Measurements from ENCODE around the gene SMNDC1. TPM values are rescaled to one million over a fixed set of nuclear protein-coding genes. Genes with fewer than 3 reads are reported as not detected.

The SMNDC1 gene
- total RNA-seq, 1 donor from 2014 or later = 46.7 TPM

GRCh38 chr10:110275128-110275729, 29.5 kb downstream of the SMNDC1 start:
- no peaks in the 10 kb centered on the region for H3K79me2 ChIP-seq (ENCODE audit: insufficient read depth, low read length)
- H3K4me3 ChIP-seq (ENCODE audit: insufficient read depth, low read depth, low read length) = no peak overlapping the region
- no peaks in the 10 kb centered on the region for H3K9me3 ChIP-seq (ENCODE audit: insufficient read depth, low read depth, low read length)
- no peak overlapping the region for H3K27ac Mint-ChIP-seq (ENCODE audit: unreplicated experiment)
- no peak overlapping the region for H3K4me3 Mint-ChIP-seq (ENCODE audit: unreplicated experiment)
- no peak for FAIRE-seq
- no peak overlapping the region for H3K27ac ChIP-seq (ENCODE audit: low read depth, low read length)
- no peak overlapping the region for H3K4me2 ChIP-seq (ENCODE audit: low read length)
- H3K9me3 Mint-ChIP-seq (ENCODE audit: unreplicated experiment) = no peaks in the 10 kb centered on the region
- H3K9ac ChIP-seq (ENCODE audit: low read length) = no peak overlapping the region
- H4K20me1 ChIP-seq (ENCODE audit: insufficient read depth, low read length) = no peaks in the 10 kb centered on the region
- H3K4me1 Mint-ChIP-seq (ENCODE audit: low read depth, unreplicated experiment) = peaks cover 9% of the 10 kb centered on the region
- H3K36me3 ChIP-seq (ENCODE audit: insufficient read depth, low read length) = no peaks in the 10 kb centered on the region
- H3K27me3 ChIP-seq (ENCODE audit: insufficient read depth, low read length) = no peaks in the 10 kb centered on the region
- no peak overlapping the region for H2AFZ ChIP-seq (ENCODE audit: low read depth, low read length)
- no peak for TF ChIP-seq CTCF (IDR thresholded peaks at IDR 0.05; ENCODE audit: insufficient read depth, low read depth, low read length)
- TF ChIP-seq EZH2 (IDR thresholded peaks at IDR 0.05; ENCODE audit: insufficient read depth, low read length) = no peak
- DNase-seq (ENCODE audit: low read depth) = no peak
- H3K4me1 ChIP-seq (ENCODE audit: insufficient read depth, low read length) = peaks cover 3% of the 10 kb centered on the region
- H3K36me3 Mint-ChIP-seq (ENCODE audit: low read depth, unreplicated experiment) = peaks cover 2% of the 10 kb centered on the region
- no peaks in the 10 kb centered on the region for H3K27me3 Mint-ChIP-seq (ENCODE audit: low read depth, unreplicated experiment)

DNA sequence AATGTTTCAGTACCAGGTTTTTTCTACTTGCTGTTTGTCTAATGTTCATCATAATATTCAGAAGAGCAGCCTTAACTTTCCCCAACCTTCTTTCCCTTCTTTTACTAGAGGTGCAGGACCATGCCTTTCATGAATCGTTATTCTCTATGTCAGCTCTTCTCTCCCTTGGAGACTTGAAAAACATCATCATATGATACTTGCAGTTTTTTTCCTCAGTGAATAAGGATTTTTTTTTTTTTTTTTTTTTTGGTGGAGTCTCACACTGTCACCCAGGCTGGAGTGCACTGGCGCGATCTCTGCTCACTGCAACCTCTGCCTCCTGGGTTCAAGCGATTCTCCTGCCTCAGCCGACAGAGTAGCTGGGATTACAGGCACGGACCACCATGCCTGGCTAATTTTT, 30.1 kb downstream of the SMNDC1 start:
- no peaks in the 10 kb centered on the region for H4K20me1 ChIP-seq (ENCODE audit: insufficient read depth, low read length)
- H3K27ac ChIP-seq (ENCODE audit: low read depth, low read length) = no peak overlapping the region
- Mint-ChIP-seq H3K9me3 (ENCODE audit: unreplicated experiment) (no peaks in the 10 kb centered on the region), H3K4me1 (ENCODE audit: low read depth, unreplicated experiment) (peaks cover 13% of the 10 kb centered on the region), H3K4me3 (ENCODE audit: unreplicated experiment) (no peak overlapping the region), H3K36me3 (ENCODE audit: low read depth, unreplicated experiment) (no peaks in the 10 kb centered on the region), H3K27ac (ENCODE audit: unreplicated experiment) (no peak overlapping the region), H3K27me3 (ENCODE audit: low read depth, unreplicated experiment) (no peaks in the 10 kb centered on the region)
- no peaks in the 10 kb centered on the region for H3K79me2 ChIP-seq (ENCODE audit: insufficient read depth, low read length)
- DNase-seq (ENCODE audit: low read depth) (no peak), FAIRE-seq (no peak)
- H3K27me3 ChIP-seq (ENCODE audit: insufficient read depth, low read length) = no peaks in the 10 kb centered on the region
- TF ChIP-seq EZH2 (IDR thresholded peaks at IDR 0.05; ENCODE audit: insufficient read depth, low read length) (no peak), CTCF (IDR thresholded peaks at IDR 0.05; ENCODE audit: insufficient read depth, low read depth, low read length) (no peak)
- H3K9me3 ChIP-seq (ENCODE audit: insufficient read depth, low read depth, low read length) = no peaks in the 10 kb centered on the region
- no peak overlapping the region for H2AFZ ChIP-seq (ENCODE audit: low read depth, low read length)
- no peak overlapping the region for H3K4me2 ChIP-seq (ENCODE audit: low read length)
- peaks cover 3% of the 10 kb centered on the region for H3K4me1 ChIP-seq (ENCODE audit: insufficient read depth, low read length)
- H3K4me3 ChIP-seq (ENCODE audit: insufficient read depth, low read depth, low read length) = no peak overlapping the region
- H3K9ac ChIP-seq (ENCODE audit: low read length) = no peak overlapping the region
- H3K36me3 ChIP-seq (ENCODE audit: insufficient read depth, low read length) = no peaks in the 10 kb centered on the region

GRCh38 chr10:110274072-110274627, 30.6 kb downstream of the SMNDC1 start:
- no peaks in the 10 kb centered on the region for H3K36me3 Mint-ChIP-seq (ENCODE audit: low read depth, unreplicated experiment)
- H3K4me1 Mint-ChIP-seq (ENCODE audit: low read depth, unreplicated experiment) = peaks cover 15% of the 10 kb centered on the region

More at GRCh38 chr10:110274072-110274627, 30.6 kb downstream of the SMNDC1 start:
- H3K9ac ChIP-seq (ENCODE audit: low read length) = no peak overlapping the region
- no peaks in the 10 kb centered on the region for H3K9me3 Mint-ChIP-seq (ENCODE audit: unreplicated experiment)
- H2AFZ ChIP-seq (ENCODE audit: low read depth, low read length) = no peak overlapping the region
- H3K9me3 ChIP-seq (ENCODE audit: insufficient read depth, low read depth, low read length) = no peaks in the 10 kb centered on the region
- no peaks in the 10 kb centered on the region for H3K36me3 ChIP-seq (ENCODE audit: insufficient read depth, low read length)
- H3K79me2 ChIP-seq (ENCODE audit: insufficient read depth, low read length) = no peaks in the 10 kb centered on the region
- H3K4me3 ChIP-seq (ENCODE audit: insufficient read depth, low read depth, low read length) = no peak overlapping the region
- H4K20me1 ChIP-seq (ENCODE audit: insufficient read depth, low read length) = no peaks in the 10 kb centered on the region
- no peak overlapping the region for H3K27ac ChIP-seq (ENCODE audit: low read depth, low read length)
- no peaks in the 10 kb centered on the region for H3K27me3 ChIP-seq (ENCODE audit: insufficient read depth, low read length)
- TF ChIP-seq EZH2 (IDR thresholded peaks at IDR 0.05; ENCODE audit: insufficient read depth, low read length) (no peak), CTCF (IDR thresholded peaks at IDR 0.05; ENCODE audit: insufficient read depth, low read depth, low read length) (no peak)
- H3K27me3 Mint-ChIP-seq (ENCODE audit: low read depth, unreplicated experiment) = no peaks in the 10 kb centered on the region
- FAIRE-seq = no peak
- H3K4me3 Mint-ChIP-seq (ENCODE audit: unreplicated experiment) = no peak overlapping the region
- H3K4me2 ChIP-seq (ENCODE audit: low read length) = no peak overlapping the region
- H3K4me1 ChIP-seq (ENCODE audit: insufficient read depth, low read length) = peaks cover 2% of the 10 kb centered on the region
- H3K27ac Mint-ChIP-seq (ENCODE audit: unreplicated experiment) = no peak overlapping the region
- DNase-seq (ENCODE audit: low read depth) = no peak
